SK-N-SH (cell line): Measurements from ENCODE around the gene MCTP1. TPM values are rescaled to one million over a fixed set of nuclear protein-coding genes. Genes with fewer than 3 reads are reported as not detected.

ENCODE experiments used
- CTCF ChIA-PET: fragments of 300-600, 350-600 bp; formaldehyde crosslinking; extraction: SDS; loops from one replicate; lab custom pipeline; 2021; lab: Yijun Ruan, JAX
- POLR2A ChIA-PET: fragments of 350-600 bp; sonication (Branson Sonifier 250); formaldehyde crosslinking; extraction: SDS; loops from one replicate; lab custom pipeline; 2020; ENCODE audit warnings: antibody characterized with exemption, inconsistent platforms; lab: Yijun Ruan, JAX
- DNase-seq: peaks from one replicate; pipeline ENCODE4 v3.0.0; 2012
- H2AFZ ChIP-seq: fragments of 200-600 bp; sonication (generic); 2 replicates; pipeline ENCODE4 v1.8.1; 2016; ENCODE audit warnings: antibody characterized with exemption, mild to moderate bottlenecking, low read depth
- H3F3A ChIP-seq: fragments of 200-600 bp; sonication (generic); replicated peaks from 2 replicates; pipeline ENCODE3; 2016; ENCODE audit warnings: antibody characterized with exemption, mild to moderate bottlenecking; ENCODE audit not compliant: insufficient read depth
- H3K27ac ChIP-seq, 2 experiments: fragments of 200-500 bp in 1 of 2; fragments of 200-600 bp in 1 of 2; sonication (Bioruptor generic) in 1 of 2; sonication (generic), shearing (Covaris generic) in 1 of 2; 2 replicates each; pipeline versions ENCODE4 v1.5.1 to v1.6.1; 2014 to 2016; ENCODE audit warnings: low read depth in 2 of 2, inconsistent platforms in 1 of 2, low read length in 1 of 2, mild to moderate bottlenecking in 1 of 2, mixed read lengths in 1 of 2
- H3K27me3 ChIP-seq: fragments of 200-600 bp; sonication (generic), shearing (Covaris generic); 2 replicates; pipeline ENCODE4 v1.6.1; 2016; ENCODE audit warnings: mixed run types; ENCODE audit not compliant: insufficient read depth
- H3K36me3 ChIP-seq, 2 experiments: fragments of 200-500 bp in 1 of 2; fragments of 200-600 bp in 1 of 2; sonication (Bioruptor generic) in 1 of 2; sonication (generic) in 1 of 2; replicated peaks in 1 of 2; 2 replicates each; pipeline versions ENCODE3 to v1.5.1; 2014 to 2016; ENCODE audit warnings: low read length in 1 of 2, mild to moderate bottlenecking in 1 of 2; ENCODE audit not compliant: insufficient read depth in 2 of 2, control insufficient read depth in 1 of 2
- H3K4me1 ChIP-seq, 2 experiments: fragments of 200-500 bp in 1 of 2; fragments of 200-600 bp in 1 of 2; sonication (Bioruptor generic) in 1 of 2; sonication (generic), shearing (Covaris generic) in 1 of 2; 2 replicates each; pipeline versions ENCODE4 v1.5.1 to v1.6.1; 2014 to 2016; ENCODE audit warnings: low read depth in 1 of 2, low read length in 1 of 2, mixed run types in 1 of 2; ENCODE audit not compliant: insufficient read depth in 2 of 2, control insufficient read depth in 1 of 2
- H3K4me2 ChIP-seq: fragments of 200-600 bp; sonication (generic), shearing (Covaris generic); 2 replicates; pipeline ENCODE4 v1.6.1; 2017; ENCODE audit warnings: mixed run types
- H3K4me3 ChIP-seq, 2 experiments: fragments of 200-500 bp in 1 of 2; fragments of 200-600 bp in 1 of 2; sonication (Bioruptor generic) in 1 of 2; sonication (generic), shearing (Covaris generic) in 1 of 2; 2 replicates each; pipeline versions ENCODE4 v1.5.1 to v1.8.1; 2014 to 2016; ENCODE audit warnings: low read depth in 2 of 2, inconsistent platforms in 1 of 2, low read length in 1 of 2, mild to moderate bottlenecking in 1 of 2, mixed read lengths in 1 of 2, moderate library complexity in 1 of 2
- H3K79me2 ChIP-seq: fragments of 200-600 bp; sonication (generic); 2 replicates; pipeline ENCODE4 v1.8.1; 2017; ENCODE audit warnings: mild to moderate bottlenecking; ENCODE audit not compliant: insufficient read depth
- H3K9ac ChIP-seq: fragments of 200-600 bp; sonication (generic); 2 replicates; pipeline ENCODE4 v1.6.1; 2017; ENCODE audit warnings: mixed run types
- H3K9me2 ChIP-seq: fragments of 200-600 bp; sonication (generic); 2 replicates; pipeline ENCODE4 v1.6.1; 2017; ENCODE audit warnings: mixed run types
- H3K9me3 ChIP-seq: fragments of 200-600 bp; sonication (generic); 2 replicates; pipeline ENCODE4 v1.6.1; 2017; ENCODE audit warnings: mixed run types, mild to moderate bottlenecking, moderate library complexity
- H4K20me1 ChIP-seq: fragments of 200-600 bp; sonication (generic); 2 replicates; pipeline ENCODE4 v1.6.1; 2017; ENCODE audit warnings: mild to moderate bottlenecking, mixed run types; ENCODE audit not compliant: insufficient read depth
- CHD2 ChIP-seq: fragments of 150-350 bp; IDR thresholded peaks from 2 replicates; pipeline ENCODE4 v1.6.1; 2018; ENCODE audit warnings: low read length; ENCODE audit not compliant: partially characterized antibody
- ELF1 ChIP-seq: IDR thresholded peaks from 2 replicates; pipeline ENCODE4 v1.4.0; 2012
- EP300 ChIP-seq, 2 experiments: IDR thresholded peaks; 2 replicates each; pipeline versions ENCODE4 v1.4.0 to v1.6.1; 2012; ENCODE audit warnings: borderline replicate concordance in 1 of 2, low read depth in 1 of 2, low read length in 1 of 2
- EZH2phosphoT487 ChIP-seq: fragments of 200-600 bp; sonication (generic); IDR thresholded peaks from 2 replicates; pipeline ENCODE4 v1.6.1; 2017; ENCODE audit warnings: low read depth, mixed run types, mild to moderate bottlenecking, antibody characterized with exemption, moderate library complexity, borderline replicate concordance
- FOSL2 ChIP-seq: IDR thresholded peaks from 2 replicates; pipeline ENCODE4 v1.4.0; 2012; ENCODE audit warnings: low read depth, mild to moderate bottlenecking, moderate library complexity, borderline replicate concordance
- FOXM1 ChIP-seq: IDR thresholded peaks from 2 replicates; pipeline ENCODE4 v1.4.0; 2012; ENCODE audit warnings: low read depth, mild to moderate bottlenecking
- GABPA ChIP-seq: IDR thresholded peaks from 2 replicates; pipeline ENCODE4 v1.4.0; 2012; ENCODE audit warnings: low read depth, mild to moderate bottlenecking
- GATA2 ChIP-seq: sonication (generic); formaldehyde crosslinking; IDR thresholded peaks from 2 replicates; pipeline ENCODE4 v1.5.0; 2020; ENCODE audit warnings: mild to moderate bottlenecking, missing genetic modification reagents
- MEF2A ChIP-seq: IDR thresholded peaks from 2 replicates; pipeline ENCODE4 v1.4.0; 2012; ENCODE audit warnings: low read depth, borderline replicate concordance
- MXI1 ChIP-seq: IDR thresholded peaks from 2 replicates; pipeline ENCODE4 v1.6.1; 2012; ENCODE audit warnings: mild to moderate bottlenecking, low read depth, low read length, improper control_type of control experiment
- NFIC ChIP-seq: IDR thresholded peaks from 2 replicates; pipeline ENCODE4 v1.4.0; 2012; ENCODE audit warnings: borderline replicate concordance
- RCOR1 ChIP-seq: fragments of 150-350 bp; IDR thresholded peaks from 2 replicates; pipeline ENCODE4 v1.6.1; 2017; ENCODE audit warnings: antibody characterized with exemption, low read length
- RXRA ChIP-seq: IDR thresholded peaks from 2 replicates; pipeline ENCODE4 v1.4.0; 2012; ENCODE audit warnings: low read depth, mild to moderate bottlenecking, borderline replicate concordance
- SIN3A ChIP-seq: IDR thresholded peaks from 2 replicates; pipeline ENCODE4 v1.6.1; 2012; ENCODE audit warnings: low read depth, mild to moderate bottlenecking, low read length, moderate library complexity, borderline replicate concordance
- SMC3 ChIP-seq: IDR thresholded peaks from 2 replicates; pipeline ENCODE4 v1.6.1; 2012; ENCODE audit warnings: low read depth, low read length, improper control_type of control experiment
- TAF1 ChIP-seq: IDR thresholded peaks from 2 replicates; pipeline ENCODE4 v1.6.1; 2012; ENCODE audit warnings: low read depth, mild to moderate bottlenecking, low read length, moderate library complexity, borderline replicate concordance
- TEAD4 ChIP-seq: IDR thresholded peaks from 2 replicates; pipeline ENCODE4 v1.4.0; 2012; ENCODE audit warnings: mild to moderate bottlenecking, borderline replicate concordance; ENCODE audit not compliant: insufficient read depth
- YY1 ChIP-seq: IDR thresholded peaks from 2 replicates; pipeline ENCODE4 v1.4.0; 2012; ENCODE audit warnings: low read depth, mild to moderate bottlenecking
- WGBS: methylation state at CpG from one replicate; pipeline ENCODE4 v1.1.6; 2017; ENCODE audit warnings: low lambda C conversion rate; 5-methylcytosine and 5-hydroxymethylcytosine counted together
- polyA plus RNA-seq, 3 experiments: library from polyadenylated mRNA; depleted of rRNA; stranded (reverse); fragments of >200 nt; gene quantifications; 2 replicates each; pipeline ENCODE4 v1.2.3, GENCODE V29; 2012
- TF ChIP-seq, protein P1 (sequence below): fragments of 150-350 bp; IDR thresholded peaks from 2 replicates; pipeline ENCODE4 v1.6.1; 2017; ENCODE audit warnings: antibody characterized with exemption, low read length, low read depth, borderline replicate concordance
- TF ChIP-seq, protein P2 (sequence below): IDR thresholded peaks from 2 replicates; pipeline ENCODE4; 2012
- TF ChIP-seq, protein P3 (sequence below): fragments of 200-600 bp; sonication (generic); IDR thresholded peaks from 2 replicates; pipeline ENCODE4 v1.6.1; 2017; ENCODE audit warnings: antibody characterized with exemption, mild to moderate bottlenecking, moderate library complexity

The MCTP1 gene
- polyA plus RNA-seq, 1 of the 3 experiments (the other 2 are of a cell fraction) = 0.53 TPM

DNA sequence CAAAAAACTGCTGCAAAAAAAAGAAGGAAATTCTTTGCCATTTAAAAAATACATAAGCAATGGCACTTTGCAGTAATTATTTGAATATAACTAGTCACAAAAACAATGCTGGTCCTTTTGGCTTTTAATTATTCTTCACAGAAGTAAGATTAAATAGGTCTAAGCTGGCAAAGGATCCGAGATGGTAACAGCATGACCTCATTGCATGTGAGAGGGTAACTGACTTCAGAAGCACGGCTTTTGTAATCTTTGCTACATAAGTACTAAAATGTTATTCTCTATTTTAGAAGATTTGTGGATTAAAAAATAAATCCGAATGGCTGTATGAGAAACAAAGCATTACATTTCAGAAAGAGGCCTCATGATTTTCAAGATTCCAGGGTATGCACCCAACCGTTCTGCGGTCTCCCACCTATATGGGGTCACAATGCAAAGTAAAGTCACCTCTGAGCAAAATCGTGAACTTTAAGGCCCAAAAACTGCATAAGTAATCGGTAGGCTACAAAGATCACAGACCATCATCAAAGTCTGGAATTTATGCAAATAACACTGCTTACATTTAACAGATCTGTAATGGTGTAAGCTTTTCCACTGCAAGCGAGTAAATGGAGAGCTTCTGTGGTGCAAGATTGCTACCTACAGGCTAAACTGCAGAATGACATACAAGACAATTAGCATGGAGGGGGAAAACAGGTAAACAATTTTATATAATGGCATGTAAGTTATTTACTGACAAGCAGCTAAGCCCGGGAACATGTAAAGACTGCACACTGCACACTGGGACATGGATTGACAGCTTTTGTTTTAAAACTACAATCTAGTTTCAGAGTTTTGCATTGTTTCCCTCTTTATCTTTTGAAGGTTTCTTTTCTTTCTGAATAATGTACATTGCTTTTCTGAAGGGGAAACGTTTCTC, 434.8 kb downstream of the MCTP1 start (continued):
- TF ChIP-seq, protein P1, sequence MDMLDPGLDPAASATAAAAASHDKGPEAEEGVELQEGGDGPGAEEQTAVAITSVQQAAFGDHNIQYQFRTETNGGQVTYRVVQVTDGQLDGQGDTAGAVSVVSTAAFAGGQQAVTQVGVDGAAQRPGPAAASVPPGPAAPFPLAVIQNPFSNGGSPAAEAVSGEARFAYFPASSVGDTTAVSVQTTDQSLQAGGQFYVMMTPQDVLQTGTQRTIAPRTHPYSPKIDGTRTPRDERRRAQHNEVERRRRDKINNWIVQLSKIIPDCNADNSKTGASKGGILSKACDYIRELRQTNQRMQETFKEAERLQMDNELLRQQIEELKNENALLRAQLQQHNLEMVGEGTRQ = no peak
- 0 out of 2 replicates have a peak, but pooled peaks have one; percentile 9 for TF ChIP-seq RCOR1
- TF ChIP-seq CHD2 = no peak
- peak in 1 of 2 experiments; percentile 17; a peak in 1 of 4 replicates for TF ChIP-seq EP300 (IDR thresholded peaks at IDR 0.05; ENCODE audit: borderline replicate concordance in 1 of 2, low read depth in 1 of 2, low read length in 1 of 2)
- TF ChIP-seq FOSL2 = no peak
- TF ChIP-seq MXI1 = 0 out of 2 replicates have a peak, but pooled peaks have one; percentile 41
- no peak for TF ChIP-seq EZH2phosphoT487
- no peak for TF ChIP-seq MEF2A
- TF ChIP-seq, all 33 proteins: peak for 6

DNA sequence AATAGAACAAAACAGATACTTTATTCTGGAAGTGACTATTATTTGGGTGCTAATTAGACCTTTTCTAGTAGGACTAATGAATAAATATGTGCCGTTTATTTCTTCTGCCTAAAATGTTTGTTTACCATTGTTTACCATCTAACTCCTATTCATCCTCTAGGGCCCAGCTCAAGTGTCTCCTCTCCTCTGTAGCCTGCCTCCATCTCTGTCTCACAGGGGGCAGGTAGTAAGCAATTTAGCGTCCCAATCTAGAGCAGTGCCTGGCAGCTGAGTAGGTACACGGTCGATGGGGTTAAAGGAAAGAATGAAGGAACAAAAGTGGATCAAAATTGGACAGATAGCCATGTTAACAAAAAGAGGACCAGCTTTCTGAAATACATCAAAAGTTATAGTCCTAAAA, 435.6 kb downstream of the MCTP1 start:
- POLR2A ChIA-PET = interaction anchor here (0.6 kb wide), 1 partner anchor 84 kb away, joined by 4 read pairs; no protein-coding TSS in a partner anchor
- TF ChIP-seq MEF2A (no peak), EP300 (IDR thresholded peaks at IDR 0.05; ENCODE audit: borderline replicate concordance in 1 of 2, low read depth in 1 of 2, low read length in 1 of 2) (no peak), SIN3A (no peak), SMC3 (no peak), GABPA (no peak), RXRA (no peak), GATA2 (CRISPR knock-in tag) (no peak), NFIC (no peak), YY1 (no peak), FOSL2 (no peak), TAF1 (no peak), ELF1 (no peak), TEAD4 (no peak), RCOR1 (no peak), FOXM1 (no peak), CHD2 (no peak)
- TF ChIP-seq, protein P2, sequence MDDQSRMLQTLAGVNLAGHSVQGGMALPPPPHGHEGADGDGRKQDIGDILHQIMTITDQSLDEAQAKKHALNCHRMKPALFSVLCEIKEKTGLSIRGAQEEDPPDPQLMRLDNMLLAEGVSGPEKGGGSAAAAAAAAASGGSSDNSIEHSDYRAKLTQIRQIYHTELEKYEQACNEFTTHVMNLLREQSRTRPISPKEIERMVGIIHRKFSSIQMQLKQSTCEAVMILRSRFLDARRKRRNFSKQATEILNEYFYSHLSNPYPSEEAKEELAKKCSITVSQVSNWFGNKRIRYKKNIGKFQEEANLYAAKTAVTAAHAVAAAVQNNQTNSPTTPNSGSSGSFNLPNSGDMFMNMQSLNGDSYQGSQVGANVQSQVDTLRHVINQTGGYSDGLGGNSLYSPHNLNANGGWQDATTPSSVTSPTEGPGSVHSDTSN = no peak
- TF ChIP-seq, protein P1 = no peak
- TF ChIP-seq, protein P3, sequence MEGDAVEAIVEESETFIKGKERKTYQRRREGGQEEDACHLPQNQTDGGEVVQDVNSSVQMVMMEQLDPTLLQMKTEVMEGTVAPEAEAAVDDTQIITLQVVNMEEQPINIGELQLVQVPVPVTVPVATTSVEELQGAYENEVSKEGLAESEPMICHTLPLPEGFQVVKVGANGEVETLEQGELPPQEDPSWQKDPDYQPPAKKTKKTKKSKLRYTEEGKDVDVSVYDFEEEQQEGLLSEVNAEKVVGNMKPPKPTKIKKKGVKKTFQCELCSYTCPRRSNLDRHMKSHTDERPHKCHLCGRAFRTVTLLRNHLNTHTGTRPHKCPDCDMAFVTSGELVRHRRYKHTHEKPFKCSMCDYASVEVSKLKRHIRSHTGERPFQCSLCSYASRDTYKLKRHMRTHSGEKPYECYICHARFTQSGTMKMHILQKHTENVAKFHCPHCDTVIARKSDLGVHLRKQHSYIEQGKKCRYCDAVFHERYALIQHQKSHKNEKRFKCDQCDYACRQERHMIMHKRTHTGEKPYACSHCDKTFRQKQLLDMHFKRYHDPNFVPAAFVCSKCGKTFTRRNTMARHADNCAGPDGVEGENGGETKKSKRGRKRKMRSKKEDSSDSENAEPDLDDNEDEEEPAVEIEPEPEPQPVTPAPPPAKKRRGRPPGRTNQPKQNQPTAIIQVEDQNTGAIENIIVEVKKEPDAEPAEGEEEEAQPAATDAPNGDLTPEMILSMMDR = no peak
- H3K79me2 ChIP-seq = no peaks in the 10 kb centered on the region
- no peak overlapping the region for H3K4me3 ChIP-seq
- H3K27me3 ChIP-seq = no peaks in the 10 kb centered on the region
- CTCF ChIA-PET = interaction anchor here (0.6 to 2.2 kb wide), 16 partner anchors 9 to 1940 kb away, joined by 3 to 21 read pairs (median 5); no protein-coding TSS in a partner anchor
- H3K36me3 ChIP-seq = no peaks in the 10 kb centered on the region
- no peak overlapping the region for H3K27ac ChIP-seq
- no peak overlapping the region for H3K9ac ChIP-seq
- H4K20me1 ChIP-seq = no peaks in the 10 kb centered on the region
- DNase-seq = no peak
- H3F3A ChIP-seq = no peaks in the 10 kb centered on the region
- WGBS = 58% methylated on average over 4 of the region's 4 CpGs
- H2AFZ ChIP-seq = no peak overlapping the region
- H3K9me3 ChIP-seq = no peaks in the 10 kb centered on the region
- no peak overlapping the region for H3K4me2 ChIP-seq
- H3K9me2 ChIP-seq = no peaks in the 10 kb centered on the region
- H3K4me1 ChIP-seq = peaks cover 0 to 2% of the 10 kb centered on the region in 2 experiments; a peak in 2 of 4 replicates
